GM23248 (cell line): ENCODE measurements around the gene ALDH4A1.

ENCODE experiments used
- EZH2 ChIP-seq: fragments of 200-600 bp; sonication (generic); IDR thresholded peaks from 2 replicates; pipeline ENCODE4 v1.6.1; 2018; ENCODE audit warnings: antibody characterized with exemption, mild to moderate bottlenecking; ENCODE audit not compliant: insufficient read depth, poor library complexity, severe bottlenecking
- EZH2phosphoT487 ChIP-seq: fragments of 200-600 bp; sonication (generic); IDR thresholded peaks from 2 replicates; pipeline ENCODE4 v1.6.1; 2018; ENCODE audit warnings: antibody characterized with exemption, moderate library complexity, mild to moderate bottlenecking, low read depth; ENCODE audit not compliant: insufficient read depth

- TF ChIP-seq EZH2 (no peak), EZH2phosphoT487 (no peak)
Observed at GRCh38 chr1:18901952-18902522, 318 bp downstream of the ALDH4A1 start.
